Fibroblast of lung (primary cell): ENCODE data around the gene FIBCD1. TPM values are rescaled to one million over a fixed set of nuclear protein-coding genes. Genes with fewer than 3 reads are reported as not detected.

Source experiments
- DNase-seq, 2 donors: peaks; one replicate each; pipeline versions ENCODE4 v3.0.0 to v3.0.0-alpha.2; 2010; ENCODE audit warnings: low read depth in 2 of 2
- H2AFZ ChIP-seq: 2 replicates; pipeline ENCODE4 v1.5.1; 2012; ENCODE audit warnings: low read length, control low read depth, inconsistent platforms
- H3K27ac ChIP-seq: 2 replicates; pipeline ENCODE4 v1.5.1; 2011; ENCODE audit warnings: low read length, control low read depth; ENCODE audit not compliant: insufficient read depth
- H3K27me3 ChIP-seq: 2 replicates; pipeline ENCODE4 v1.5.1; 2011; ENCODE audit warnings: mild to moderate bottlenecking, low read length; ENCODE audit not compliant: control insufficient read depth, insufficient read depth
- H3K36me3 ChIP-seq: 2 replicates; pipeline ENCODE4 v1.5.1; 2011; ENCODE audit warnings: low read length; ENCODE audit not compliant: control insufficient read depth, insufficient read depth
- H3K4me1 ChIP-seq: 2 replicates; pipeline ENCODE4 v1.5.1; 2011; ENCODE audit warnings: low read length; ENCODE audit not compliant: control insufficient read depth, insufficient read depth; ENCODE audit errors: extremely low read depth
- H3K4me2 ChIP-seq: 2 replicates; pipeline ENCODE4 v1.5.1; 2011; ENCODE audit warnings: low read length, control low read depth; ENCODE audit not compliant: insufficient read depth; ENCODE audit errors: extremely low read depth
- H3K4me3 ChIP-seq, 4 experiments: fragments of 200-600 bp in 1 of 4; sonication (generic) in 1 of 4; replicated peaks in 1 of 4; 2 replicates each; pipeline ENCODE4 v1.5.1; 2011 to 2016; ENCODE audit warnings: low read length in 4 of 4, low read depth in 3 of 4, mild to moderate bottlenecking in 3 of 4, control low read depth in 2 of 4, inconsistent platforms in 1 of 4, mixed read lengths in 1 of 4; ENCODE audit not compliant: insufficient read depth in 1 of 4; ENCODE audit errors: control extremely low read depth in 1 of 4
- H3K79me2 ChIP-seq: 2 replicates; pipeline ENCODE4 v1.5.1; 2012; ENCODE audit warnings: mild to moderate bottlenecking, low read length, inconsistent platforms; ENCODE audit not compliant: control insufficient read depth, insufficient read depth
- H3K9ac ChIP-seq: 2 replicates; pipeline ENCODE4 v1.5.1; 2011; ENCODE audit warnings: mild to moderate bottlenecking, low read length, control low read depth; ENCODE audit not compliant: insufficient read depth
- H3K9me3 ChIP-seq: 2 replicates; pipeline ENCODE4 v1.5.1; 2012; ENCODE audit warnings: low read depth, low read length; ENCODE audit not compliant: control insufficient read depth, insufficient read depth
- H4K20me1 ChIP-seq: 2 replicates; pipeline ENCODE4 v1.5.1; 2011; ENCODE audit warnings: low read length; ENCODE audit not compliant: control insufficient read depth, insufficient read depth; ENCODE audit errors: extremely low read depth
- EZH2 ChIP-seq: IDR thresholded peaks from 2 replicates; pipeline ENCODE4 v1.5.1; 2012; ENCODE audit warnings: low read length, control low read depth, mild to moderate bottlenecking; ENCODE audit errors: missing control alignments
- polyA plus RNA-seq, 2 donors: library from polyadenylated mRNA; depleted of rRNA in 1 of 2; stranded (reverse) in 1 of 2; unstranded in 1 of 2; fragments of >200 nt; gene quantifications; 2 replicates each; pipeline ENCODE4 v1.2.1, GENCODE V29; 2011 to 2012; ENCODE audit warnings: missing spikeins in 1 of 2
- total RNA-seq: library from RNA; depleted of rRNA; stranded (reverse); fragments of >200 nt; gene quantifications from 2 replicates; pipeline ENCODE4 v1.2.1, GENCODE V29; 2014
- TF ChIP-seq, protein P1 (sequence below), 2 donors: IDR thresholded peaks in 1 of 2; conservative IDR thresholded peaks in 1 of 2; 1 replicate in 1 of 2; 2 replicates in 1 of 2; pipeline ENCODE4 v1.5.1; 2011 to 2012; ENCODE audit warnings: low read length in 2 of 2, control low read depth in 1 of 2, inconsistent platforms in 1 of 2, low read depth in 1 of 2, mild to moderate bottlenecking in 1 of 2

Gene FIBCD1
- total and polyA plus RNA-seq, 2 donors (not counting 1 experiment from before 2014, with no cell fraction given): 7.3 to 28.0 TPM

- TF ChIP-seq EZH2: no peak
- TF ChIP-seq, protein P1, sequence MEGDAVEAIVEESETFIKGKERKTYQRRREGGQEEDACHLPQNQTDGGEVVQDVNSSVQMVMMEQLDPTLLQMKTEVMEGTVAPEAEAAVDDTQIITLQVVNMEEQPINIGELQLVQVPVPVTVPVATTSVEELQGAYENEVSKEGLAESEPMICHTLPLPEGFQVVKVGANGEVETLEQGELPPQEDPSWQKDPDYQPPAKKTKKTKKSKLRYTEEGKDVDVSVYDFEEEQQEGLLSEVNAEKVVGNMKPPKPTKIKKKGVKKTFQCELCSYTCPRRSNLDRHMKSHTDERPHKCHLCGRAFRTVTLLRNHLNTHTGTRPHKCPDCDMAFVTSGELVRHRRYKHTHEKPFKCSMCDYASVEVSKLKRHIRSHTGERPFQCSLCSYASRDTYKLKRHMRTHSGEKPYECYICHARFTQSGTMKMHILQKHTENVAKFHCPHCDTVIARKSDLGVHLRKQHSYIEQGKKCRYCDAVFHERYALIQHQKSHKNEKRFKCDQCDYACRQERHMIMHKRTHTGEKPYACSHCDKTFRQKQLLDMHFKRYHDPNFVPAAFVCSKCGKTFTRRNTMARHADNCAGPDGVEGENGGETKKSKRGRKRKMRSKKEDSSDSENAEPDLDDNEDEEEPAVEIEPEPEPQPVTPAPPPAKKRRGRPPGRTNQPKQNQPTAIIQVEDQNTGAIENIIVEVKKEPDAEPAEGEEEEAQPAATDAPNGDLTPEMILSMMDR (conservative IDR thresholded peaks at IDR 0.05 in 1 of 2, IDR thresholded peaks at IDR 0.05 in 1 of 2; ENCODE audit: low read depth in 1 of 2, low read length in 2 of 2): no peak
- Histone ChIP-seq H2AFZ (no peak overlapping the region), H3K79me2 (no peaks in the 10 kb centered on the region), H3K36me3 (no peaks in the 10 kb centered on the region), H4K20me1 (no peaks in the 10 kb centered on the region), H3K4me3 (no peak overlapping the region), H3K4me2 (no peak overlapping the region), H3K27me3 (no peaks in the 10 kb centered on the region), H3K27ac (peak overlapping the region; percentile 70), H3K4me1 (peaks cover 50% of the 10 kb centered on the region), H3K9me3 (no peaks in the 10 kb centered on the region), H3K9ac (no peak overlapping the region)
- DNase-seq: peak in 1 of 2 donors; percentile 31
These were observed 4.1 kb downstream of the FIBCD1 start for GRCh38 chr9:130934702-130935647.

- Histone ChIP-seq H3K79me2 (no peaks in the 10 kb centered on the region), H4K20me1 (no peaks in the 10 kb centered on the region), H3K4me3 (no peak overlapping the region), H3K4me2 (no peak overlapping the region), H3K36me3 (no peaks in the 10 kb centered on the region), H3K27ac (peak overlapping the region; percentile 83), H3K4me1 (peaks cover 50% of the 10 kb centered on the region), H3K9ac (no peak overlapping the region), H3K27me3 (no peaks in the 10 kb centered on the region), H3K9me3 (no peaks in the 10 kb centered on the region), H2AFZ (no peak overlapping the region)
- DNase-seq: no peak
- no peak for TF ChIP-seq EZH2
These were observed 4.8 kb downstream of the FIBCD1 start for GRCh38 chr9:130934246-130934645.

DNA sequence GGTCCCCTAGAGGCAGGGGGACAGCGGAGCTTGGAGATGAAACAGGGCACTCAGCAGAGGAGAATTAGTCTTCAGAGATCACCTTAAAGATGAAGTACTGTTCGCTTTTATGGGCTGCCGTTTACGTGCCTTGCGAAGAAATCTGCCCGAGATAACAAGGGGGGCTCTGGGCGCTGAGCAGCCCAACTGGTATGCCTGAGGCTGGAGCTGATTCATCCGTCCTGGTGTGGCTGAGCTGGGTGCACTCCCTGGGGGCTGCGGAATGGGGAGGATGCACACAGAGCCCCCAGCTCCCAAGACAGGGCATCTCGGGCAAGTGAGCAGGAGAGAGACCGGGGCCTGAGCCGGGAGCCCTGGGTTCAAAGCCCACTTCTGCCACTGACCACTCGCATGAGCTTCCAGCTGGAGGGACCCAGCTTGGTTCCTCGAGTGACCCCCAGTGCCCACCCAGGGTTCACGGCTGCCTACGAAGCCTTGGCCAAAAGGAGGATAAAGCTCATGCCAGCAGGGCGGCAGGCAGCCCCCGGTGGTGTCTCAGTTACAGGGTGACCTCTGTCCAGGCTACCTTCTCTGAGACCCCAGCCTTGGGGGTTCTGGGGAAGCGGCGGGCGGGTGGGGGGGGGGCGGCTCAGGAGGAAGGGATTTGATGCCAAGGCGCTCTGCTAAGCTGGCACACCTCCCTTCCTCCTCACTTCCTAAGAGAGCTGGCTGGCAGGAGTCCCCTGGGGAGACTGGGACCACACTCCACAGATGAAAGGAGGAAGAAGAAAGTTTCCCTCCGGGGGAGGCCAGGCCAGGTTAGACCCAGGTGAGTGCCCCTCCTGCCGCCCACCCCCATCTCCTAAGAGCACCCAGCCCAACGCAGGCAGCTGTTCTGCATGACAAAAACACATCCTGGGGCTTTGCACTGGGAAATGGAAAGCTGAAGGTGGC lies 5.7 kb downstream of the FIBCD1 start:
- H3K27me3 ChIP-seq: no peaks in the 10 kb centered on the region
- DNase-seq: peak; percentile 81 to 83
- peak overlapping the region; percentile 48 for H3K9ac ChIP-seq
- TF ChIP-seq, protein P1 (conservative IDR thresholded peaks at IDR 0.05 in 1 of 2, IDR thresholded peaks at IDR 0.05 in 1 of 2; ENCODE audit: low read depth in 1 of 2, low read length in 2 of 2): no peak
- TF ChIP-seq EZH2: no peak
- H2AFZ ChIP-seq: no peak overlapping the region
- H3K36me3 ChIP-seq: no peaks in the 10 kb centered on the region
- H3K4me2 ChIP-seq: peak overlapping the region; percentile 38
- H3K9me3 ChIP-seq: no peaks in the 10 kb centered on the region
- peak overlapping the region in 2 of 4 experiments; percentile 8 to 12 for H3K4me3 ChIP-seq
- H3K79me2 ChIP-seq: no peaks in the 10 kb centered on the region
- peaks cover 57% of the 10 kb centered on the region for H3K4me1 ChIP-seq
- peak overlapping the region; percentile 83 for H3K27ac ChIP-seq
- H4K20me1 ChIP-seq: no peaks in the 10 kb centered on the region
